CD4-positive, alpha-beta T cell treated with Interferon alpha-2 for 1 hour (primary cell): Measurements from ENCODE around the gene RSPH1.

ENCODE experiments used
- DNase-seq, 2 donors: peaks; one replicate each; pipeline ENCODE4 v3.0.0-alpha.2; 2020 to 2022

The RSPH1 gene

DNA sequence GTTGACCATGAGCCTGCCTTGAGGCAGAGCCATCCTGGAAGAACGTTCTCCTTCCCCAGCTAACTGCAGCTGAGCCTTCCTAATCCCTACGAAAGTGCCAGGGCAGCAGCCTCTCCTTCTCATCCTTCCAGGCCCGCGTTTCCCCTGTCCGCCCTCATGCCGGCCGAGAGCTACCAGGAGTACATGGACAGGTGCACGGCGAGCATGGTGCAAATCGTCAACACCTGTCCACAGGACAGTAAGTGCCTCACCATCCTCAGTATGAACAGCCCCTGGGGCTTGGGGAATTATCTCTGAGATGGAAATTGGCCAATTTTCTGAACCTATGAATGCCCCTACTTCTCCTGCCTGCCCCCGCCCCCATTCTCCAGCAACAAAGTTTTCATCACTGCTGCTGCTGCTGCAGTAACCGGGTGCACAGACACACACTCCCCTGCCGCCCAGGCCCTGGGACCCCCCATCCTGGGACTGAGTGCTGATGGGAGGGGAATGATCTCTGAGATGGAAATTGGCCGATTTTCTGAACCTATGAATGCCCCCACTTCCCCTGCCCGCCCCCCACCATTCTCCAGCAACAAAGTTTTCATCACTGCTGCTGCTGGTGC lies 52.7 kb downstream of the RSPH1 start:
- DNase-seq = no peak

DNA sequence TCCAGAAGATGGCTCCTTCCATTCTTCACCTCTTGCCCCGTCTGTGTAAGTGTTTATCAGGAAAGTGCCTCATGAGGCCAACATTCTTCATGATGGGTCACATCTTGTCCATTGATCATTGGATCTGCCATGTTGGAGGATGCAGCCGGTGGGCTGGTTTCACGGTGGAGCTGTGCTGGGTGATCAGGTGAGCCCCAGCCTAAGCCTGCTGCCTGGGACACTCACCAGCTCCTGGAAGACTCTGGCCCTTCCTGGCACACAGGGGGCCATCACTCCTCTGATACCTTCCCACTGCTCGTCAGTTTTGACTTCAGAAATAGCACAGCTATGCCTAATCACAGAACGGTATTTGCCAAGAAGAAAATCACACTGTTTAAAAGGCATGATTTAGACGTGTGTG lies 54.1 kb downstream of the RSPH1 start:
- no peak for DNase-seq

DNA sequence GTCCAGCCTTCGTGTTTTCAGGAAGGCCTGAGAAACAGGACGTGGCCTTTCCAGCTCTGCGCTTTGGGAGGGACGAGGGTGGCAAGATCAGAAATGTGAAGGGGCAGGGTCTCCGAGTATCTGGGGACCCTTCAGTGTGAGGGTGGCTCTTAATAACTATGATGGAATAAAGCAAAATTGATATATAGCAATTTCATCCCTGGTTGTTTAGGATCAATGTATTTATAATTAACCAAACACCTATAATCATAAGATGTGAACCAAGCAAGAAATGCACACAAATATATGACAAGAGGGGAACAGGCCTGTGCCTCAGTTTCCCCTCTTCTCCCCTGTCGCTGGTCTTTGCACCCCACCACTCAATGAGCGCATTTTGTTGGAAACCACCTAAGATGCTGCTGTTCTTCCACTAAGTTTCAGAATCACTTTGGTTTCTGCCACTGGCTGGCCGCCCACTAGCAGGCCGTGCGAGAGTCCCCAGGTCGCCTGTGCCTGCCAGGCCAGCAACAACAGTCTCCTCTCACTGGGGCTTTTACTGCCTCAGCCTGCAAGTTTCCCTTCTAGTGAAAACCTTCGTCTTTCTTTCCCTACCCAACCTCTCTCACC lies 55.7 kb downstream of the RSPH1 start:
- DNase-seq = no peak

DNA sequence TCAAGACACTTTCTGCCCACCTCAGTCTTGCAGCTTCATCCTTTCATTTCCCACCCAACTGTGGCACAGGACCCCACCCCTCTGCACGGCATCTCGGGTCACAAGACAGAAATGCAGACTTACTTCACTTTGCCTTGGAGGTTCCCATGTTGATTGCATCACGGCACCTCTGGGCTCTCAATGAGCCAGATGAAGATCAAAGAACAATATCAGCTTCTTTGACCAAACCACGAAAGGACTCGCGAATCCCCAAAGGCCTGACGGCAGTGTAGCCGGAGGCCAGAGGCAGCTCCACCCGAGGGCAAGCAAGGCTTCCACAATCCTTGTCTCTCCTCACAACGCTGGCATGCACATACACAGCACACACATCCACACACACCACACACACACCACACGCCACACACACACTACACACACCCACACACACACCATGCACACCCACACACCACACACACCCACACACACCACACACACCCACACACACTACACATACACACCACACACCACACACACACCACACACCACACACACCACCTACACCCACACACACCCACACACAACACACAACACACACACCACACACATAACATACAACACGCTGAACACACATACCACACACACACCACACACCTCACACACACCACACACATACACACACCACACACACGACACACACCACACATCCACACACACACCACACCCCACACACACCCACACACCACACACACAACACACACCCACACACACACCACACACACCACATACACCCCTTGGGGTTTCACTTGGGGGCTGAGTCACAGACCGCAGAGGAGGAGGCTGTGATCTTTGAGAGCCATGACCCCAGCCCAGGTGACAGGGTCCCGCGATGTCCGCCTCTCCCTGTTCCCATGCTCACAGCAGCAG lies 56.5 kb downstream of the RSPH1 start:
- peak in 1 of 2 donors; percentile 37 for DNase-seq

DNA sequence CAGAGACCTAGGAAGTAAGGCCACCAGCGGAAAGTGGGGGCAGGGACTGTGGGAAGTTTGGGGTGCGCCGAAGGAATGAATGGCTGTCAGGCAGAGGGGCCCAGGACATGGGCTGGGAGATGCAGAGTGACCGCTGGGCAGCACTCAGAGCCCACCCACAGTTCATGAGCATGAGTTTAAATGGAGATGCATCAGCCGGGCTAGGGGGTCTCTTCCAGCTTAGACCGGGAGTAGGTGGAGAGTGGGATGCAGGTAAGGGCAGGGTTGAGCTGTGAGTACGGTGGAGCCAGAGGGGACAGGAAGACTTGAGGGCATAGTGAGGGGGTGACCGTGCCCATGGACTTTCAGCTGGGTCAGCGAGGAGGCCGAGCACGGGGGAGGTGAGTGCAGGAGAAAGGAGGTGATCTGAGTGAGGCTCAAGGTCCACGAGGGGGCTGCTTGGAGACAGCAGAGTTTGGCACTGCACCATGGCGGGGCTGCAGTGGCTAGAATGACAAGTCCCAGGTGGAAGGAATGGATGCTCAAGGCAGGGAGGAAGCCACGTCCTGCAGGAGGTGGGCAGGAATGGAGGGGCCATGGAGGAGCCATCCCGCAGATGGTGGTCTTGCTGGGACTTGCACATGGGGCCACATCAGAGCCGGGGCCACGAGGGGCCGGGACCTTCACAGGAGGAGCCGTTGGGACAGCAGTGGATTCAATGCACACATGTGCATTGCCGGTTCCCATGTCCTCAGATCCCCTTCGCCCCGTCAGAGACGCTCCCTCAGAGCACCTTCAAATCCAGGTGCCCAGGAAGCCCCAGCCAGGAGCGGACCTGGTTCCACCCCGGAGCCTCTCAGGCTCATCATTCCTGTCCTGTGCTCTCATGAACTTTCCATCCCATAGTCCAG lies 57.5 kb downstream of the RSPH1 start:
- no peak for DNase-seq

DNA sequence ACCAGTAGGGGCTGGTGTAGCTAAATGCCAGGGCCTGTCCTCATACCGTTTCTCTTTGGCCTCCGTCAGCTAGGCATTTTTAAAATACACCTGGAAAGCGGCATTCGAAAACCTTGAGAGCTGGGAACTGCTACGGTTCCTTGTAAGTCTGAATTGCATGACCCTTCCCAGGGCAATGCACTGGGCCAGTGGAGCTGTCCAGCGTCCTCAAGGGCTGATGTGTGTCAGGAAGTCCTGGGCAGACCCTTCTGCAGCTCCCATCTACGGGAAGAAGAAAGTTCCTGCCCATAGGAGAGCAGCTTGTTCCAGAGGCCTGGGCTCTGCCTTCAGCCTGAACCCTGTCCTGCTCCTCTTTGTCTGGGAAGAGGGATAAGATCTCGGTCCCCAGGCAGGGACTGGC lies 58.2 kb downstream of the RSPH1 start:
- no peak for DNase-seq

DNA sequence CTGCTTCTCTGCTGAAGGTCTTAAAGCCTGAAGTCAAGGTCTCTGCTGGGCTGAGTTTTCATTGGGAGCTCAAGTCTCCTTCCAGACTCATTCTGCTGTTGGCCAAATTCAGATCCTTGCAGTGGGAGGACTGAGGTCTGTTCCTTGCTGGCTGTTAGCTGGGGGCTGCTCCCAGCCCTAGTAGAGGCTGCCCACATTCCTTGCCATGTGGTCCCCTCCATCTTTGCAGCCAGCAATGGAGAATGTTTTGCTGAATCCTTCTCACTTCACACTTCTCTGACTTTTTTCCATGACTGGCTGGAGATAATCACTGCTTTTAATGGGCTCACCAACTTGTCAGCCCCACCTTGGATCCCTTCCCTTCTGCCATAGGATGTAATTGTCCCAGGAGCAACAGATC lies 59.1 kb downstream of the RSPH1 start:
- DNase-seq = no peak

DNA sequence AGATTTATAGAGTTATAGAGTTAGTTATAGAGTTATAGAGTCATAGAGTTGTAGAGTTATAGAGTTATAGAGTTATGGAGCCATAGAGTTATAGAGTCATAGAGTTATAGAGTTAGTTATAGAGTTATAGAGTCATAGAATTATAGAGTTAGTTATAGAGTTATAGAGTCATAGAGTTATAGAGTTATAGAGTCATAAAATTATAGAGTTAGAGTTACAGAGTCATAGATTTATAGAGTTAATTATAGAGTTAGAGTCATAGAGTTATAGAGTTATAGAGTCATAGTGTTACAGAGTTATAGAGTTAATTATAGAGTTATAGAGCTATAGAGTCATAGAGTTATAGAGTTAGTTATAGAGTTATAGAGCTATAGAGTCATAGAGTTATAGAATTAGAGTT lies 60.2 kb downstream of the RSPH1 start:
- no peak for DNase-seq

DNA sequence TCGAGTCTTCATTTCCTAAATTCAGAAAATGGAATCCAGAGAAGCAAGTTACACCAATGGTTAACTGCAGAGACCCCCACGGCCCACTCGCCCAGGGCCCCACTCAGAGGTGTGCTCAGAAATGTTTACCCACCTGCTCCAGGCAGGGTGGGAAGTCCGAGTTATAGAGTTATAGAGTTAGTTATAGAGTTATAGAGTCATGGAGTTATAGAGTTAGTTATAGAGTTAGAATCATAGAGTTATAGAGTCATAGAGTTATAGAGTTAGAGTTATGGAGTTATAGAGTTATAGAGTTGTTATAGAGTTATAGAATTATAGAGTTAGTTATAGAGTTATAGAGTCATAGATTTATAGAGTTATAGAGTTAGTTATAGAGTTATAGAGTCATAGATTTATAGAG lies 60.6 kb downstream of the RSPH1 start:
- no peak for DNase-seq

DNA sequence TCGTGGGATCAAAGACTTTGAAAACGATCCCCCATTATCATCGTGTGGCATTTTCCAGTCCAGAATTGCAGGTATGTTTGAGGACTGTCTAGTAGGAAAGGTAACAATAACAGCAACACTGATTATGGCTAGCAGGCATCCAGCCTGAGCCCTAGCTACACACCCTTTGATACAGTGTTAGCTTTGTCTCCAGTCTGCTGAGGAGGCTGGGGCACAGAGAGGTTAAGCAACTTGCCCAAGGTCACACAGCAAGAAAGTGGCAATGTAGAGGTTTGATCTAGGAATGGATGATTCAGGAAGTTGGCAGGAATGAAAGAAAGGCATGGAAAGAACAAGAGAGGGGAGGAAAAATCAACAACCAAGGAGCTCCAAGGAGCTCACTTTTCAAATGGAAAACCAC lies 61.1 kb downstream of the RSPH1 start:
- DNase-seq = no peak

DNA sequence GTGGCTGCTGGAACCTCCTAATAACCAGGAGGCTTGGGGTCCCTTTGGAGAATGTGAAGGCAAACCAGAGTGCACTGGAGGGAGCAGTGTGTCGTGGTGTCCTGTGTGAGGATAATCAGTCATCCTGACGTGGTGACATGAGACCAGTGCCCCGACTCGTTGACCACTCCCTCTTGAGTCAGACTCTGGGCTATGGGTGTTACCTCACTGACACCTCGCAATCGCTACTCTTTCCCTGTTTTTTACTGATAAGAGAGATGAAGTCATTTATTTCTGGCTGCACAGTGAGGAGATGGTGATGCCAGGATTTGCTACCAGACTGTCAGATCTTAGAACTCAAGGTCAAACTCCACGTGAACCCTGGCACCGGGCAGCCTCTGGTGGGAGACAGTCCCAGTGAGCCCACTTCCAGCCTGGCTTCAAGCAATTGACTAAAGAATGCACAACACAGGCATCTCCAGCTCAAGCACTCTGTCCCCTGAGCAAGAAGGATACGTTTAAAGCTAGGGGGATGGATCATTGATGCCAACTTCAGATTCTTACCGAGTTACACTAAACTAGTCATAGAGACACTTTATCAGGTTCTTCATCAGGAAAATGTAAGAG lies 62.0 kb downstream of the RSPH1 start:
- no peak for DNase-seq

DNA sequence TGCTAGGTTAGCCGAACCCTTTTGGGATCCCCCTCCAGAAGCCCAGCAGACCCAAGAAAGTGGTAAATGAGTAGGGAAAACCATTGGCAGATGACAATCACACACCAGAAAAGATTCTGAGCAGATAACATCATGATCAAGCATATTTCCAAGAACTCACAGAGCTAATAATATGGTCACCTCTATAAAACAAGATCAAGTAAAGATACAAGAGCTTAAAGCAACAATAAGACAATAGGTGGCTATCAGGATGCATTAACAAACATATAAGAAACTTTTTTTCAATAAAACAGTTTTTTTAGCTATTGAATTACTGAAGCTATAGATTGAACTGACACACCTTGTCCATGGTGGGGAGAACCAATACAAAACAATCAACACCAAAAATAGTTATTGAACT lies 63.3 kb downstream of the RSPH1 start:
- DNase-seq = no peak

DNA sequence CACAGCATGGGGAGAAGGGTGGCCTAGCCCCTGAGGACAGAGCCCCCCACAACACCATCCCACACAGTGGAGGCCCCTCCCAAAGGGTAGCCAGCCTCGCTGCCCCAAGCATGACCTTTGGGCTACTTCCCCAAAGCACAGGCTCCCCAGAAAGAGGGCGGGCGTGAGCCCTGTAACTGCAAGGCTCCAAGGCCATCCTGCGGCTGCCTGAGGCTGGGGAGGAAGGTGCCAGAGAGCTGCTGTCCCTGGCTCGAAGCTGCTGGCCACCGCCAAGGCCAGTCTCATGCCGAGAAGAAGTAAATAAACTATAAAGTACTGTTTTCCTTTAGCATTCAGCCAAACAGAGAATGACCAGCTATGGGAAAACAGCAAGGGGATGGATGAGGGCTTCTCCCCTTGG lies 64.8 kb downstream of the RSPH1 start:
- no peak for DNase-seq

DNA sequence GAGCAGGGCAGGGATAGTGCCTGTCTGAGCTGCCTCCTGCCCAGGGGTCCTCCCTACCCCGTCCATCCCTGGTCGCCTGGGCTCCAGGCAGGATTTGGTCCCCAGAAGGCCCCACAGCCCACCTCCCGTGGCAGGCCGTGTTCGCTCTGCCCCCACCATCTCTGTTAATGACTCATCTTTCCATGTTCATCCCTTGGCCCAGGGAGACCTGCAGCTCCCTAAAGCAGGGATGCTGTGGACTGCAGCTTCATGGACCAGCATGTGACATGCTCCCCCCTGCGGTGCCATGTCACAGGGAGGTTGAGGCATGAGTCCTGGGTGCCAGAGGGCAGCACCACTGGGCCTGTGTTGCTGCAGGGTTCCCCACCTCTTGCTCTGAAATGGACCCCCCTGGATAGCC lies 65.5 kb downstream of the RSPH1 start:
- no peak for DNase-seq

DNA sequence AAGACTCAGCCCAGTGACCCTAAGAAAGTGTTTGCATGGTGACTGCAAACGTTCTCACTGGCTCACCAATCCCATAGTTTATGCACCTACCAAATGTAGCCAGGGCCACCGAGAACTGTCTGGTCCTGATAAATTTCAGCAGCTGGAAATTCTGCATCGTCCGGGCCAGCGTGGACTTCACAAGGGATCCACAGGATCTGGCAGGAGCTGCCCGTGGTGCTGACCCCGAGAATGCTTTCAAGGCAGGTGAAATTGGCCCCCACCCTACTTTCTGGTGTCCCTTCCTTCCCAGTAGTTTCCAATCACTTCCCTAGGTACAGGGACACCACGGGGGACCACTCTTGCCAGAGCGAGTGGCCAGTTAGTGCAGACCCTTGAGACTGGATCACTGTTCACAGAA lies 66.2 kb downstream of the RSPH1 start:
- no peak for DNase-seq

DNA sequence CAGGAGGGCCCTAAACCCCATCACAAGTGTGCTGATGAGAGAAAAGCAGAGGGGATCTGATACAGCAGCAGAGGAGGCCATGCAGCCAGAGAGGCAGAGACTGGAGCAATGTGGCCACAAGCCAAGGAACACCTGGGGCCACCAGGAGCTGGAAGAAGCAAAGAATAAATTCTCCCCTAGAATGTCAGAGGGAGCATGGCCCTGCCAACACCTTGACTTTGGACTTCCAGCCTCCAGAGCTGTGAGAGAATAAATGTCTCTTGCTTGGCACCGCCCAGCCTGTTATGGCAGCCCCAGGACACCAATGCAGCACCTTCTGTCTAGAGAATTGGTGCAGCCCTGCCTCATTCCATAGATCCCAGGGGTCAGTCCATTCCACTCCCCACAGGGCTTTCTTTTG lies 67.0 kb downstream of the RSPH1 start:
- DNase-seq = no peak

DNA sequence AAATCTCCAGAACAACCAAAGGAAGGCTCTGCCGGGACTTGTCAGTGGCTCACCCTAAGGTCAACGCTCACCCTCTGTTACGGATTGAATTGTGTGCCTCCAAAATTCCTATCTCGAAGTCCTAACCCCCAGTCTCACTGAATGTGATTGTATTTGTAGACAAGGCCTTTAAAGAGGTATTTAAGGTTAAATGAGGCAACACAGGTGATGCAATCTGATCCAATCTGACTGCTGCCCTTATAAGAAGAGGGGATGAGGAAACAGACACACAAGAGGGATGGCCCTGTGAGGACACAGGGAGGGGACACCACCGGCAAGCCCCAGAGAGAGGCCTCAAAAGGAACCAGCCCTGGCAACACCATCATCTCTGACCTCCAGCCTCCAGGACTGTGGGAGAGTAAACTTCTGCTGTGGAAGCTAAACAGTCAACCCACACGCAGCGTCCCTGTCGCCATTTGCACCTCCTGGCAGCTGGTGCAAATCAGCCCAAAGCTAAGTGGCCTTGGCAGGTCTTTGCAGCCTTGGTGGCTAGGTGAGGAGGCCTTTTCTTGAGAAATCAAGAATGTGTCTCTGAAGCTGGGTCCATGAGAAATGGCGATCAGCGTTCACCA lies 68.1 kb downstream of the RSPH1 start:
- DNase-seq = no peak

DNA sequence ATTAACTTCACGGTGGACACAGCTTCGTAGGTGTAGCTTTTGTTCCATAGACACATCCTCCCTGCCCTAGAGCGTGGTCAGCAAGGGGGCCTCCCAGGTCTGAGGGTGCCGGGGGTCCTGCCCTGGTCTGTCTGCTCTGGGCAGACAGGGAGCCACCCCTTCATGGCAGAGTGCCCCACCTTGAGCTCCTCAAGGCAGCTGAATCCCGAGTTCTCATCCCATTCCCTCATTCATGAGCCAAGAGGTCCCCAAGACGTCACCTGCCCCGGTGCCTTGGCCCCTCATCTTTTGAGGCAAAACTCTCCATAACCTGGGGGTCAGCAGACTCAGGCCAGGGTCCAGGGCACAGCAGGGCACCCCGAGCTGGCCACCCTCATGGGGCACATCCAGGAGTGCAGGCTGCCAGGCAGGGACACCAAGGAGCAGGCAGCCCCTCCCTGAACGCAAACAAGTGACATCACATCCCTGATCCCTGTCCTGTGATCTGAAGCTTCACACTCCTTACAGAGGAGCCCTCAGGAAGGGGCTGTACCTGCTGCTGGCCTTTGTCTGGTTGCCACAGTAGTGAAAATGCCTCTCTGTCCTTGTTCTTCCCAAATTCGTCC lies 69.0 kb downstream of the RSPH1 start:
- no peak for DNase-seq

DNA sequence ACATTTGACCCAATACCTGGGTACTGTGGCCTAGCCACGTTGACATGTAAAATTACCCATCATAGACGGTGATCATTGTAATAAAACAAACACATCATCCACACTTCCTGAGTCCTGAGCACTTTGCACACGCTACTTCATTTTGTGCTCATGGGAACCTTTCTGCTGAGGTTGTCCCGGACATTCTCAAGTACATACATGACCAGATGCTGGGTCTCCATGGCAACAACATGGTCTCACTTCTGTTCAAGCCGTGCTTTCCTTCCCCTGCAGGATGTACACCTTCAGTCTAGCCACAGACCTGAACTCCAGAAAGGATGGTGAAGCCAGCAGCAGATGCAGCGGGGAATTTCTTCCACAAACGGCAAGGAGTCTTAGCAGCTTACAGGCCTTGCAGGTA lies 69.6 kb downstream of the RSPH1 start:
- DNase-seq = no peak

DNA sequence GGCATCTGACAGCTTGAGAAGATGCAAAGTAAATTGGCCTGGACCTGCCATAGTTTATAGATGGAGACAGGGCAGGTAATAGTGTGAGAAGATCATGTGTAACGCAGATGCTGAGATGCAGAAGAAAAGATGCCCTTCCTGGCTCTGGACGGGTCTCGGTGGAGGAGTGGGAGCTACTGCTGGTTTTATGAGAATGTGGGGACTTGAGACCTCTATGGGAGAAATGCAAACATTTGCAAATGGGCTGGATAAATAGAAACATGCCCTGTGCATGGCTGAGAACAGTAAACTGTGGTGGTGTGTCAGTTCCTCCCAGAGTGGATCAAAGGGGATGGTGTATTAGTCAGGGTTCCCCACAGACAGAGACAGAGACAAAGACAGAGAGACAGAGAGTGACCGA lies 70.4 kb downstream of the RSPH1 start:
- no peak for DNase-seq

DNA sequence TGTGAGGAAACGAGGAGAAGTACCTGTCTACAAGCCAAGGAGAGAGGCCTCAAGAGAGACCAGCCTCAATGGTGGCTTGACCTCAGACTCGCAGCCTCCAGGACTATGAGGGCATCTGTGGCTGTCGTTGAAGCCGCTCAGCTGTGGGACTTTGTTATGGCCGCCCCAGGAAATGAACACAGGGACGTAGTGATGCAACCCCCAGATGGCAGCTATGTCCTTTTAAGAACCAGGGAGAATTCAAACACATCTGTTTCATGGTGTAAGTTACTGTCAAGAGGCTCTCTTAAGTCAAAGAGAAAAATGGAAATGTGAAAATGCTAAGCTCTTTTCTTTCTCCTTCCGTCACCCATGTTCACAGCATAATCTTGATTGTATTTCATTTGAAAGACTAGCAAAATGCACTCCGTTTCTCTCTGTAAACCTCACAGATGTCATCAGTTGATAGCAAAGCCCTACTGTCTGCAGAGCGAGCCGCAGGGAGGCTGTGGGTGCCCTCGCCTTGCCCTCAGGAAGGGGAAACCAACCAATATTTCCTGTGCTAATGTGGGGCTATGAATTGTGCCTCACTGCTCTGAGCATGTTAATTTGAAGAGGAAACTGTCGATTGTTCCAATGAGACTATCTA lies 71.0 kb downstream of the RSPH1 start:
- peak; percentile 70 to 84 for DNase-seq
